Germinal center (tissue), 1 donor: ENCODE data around the gene FNIP2.

ENCODE experiments used
- DNase-seq: peaks from one replicate; pipeline ENCODE4 v3.0.0; 2012; ENCODE audit warnings: mixed read lengths, low spot score

The FNIP2 gene

DNA sequence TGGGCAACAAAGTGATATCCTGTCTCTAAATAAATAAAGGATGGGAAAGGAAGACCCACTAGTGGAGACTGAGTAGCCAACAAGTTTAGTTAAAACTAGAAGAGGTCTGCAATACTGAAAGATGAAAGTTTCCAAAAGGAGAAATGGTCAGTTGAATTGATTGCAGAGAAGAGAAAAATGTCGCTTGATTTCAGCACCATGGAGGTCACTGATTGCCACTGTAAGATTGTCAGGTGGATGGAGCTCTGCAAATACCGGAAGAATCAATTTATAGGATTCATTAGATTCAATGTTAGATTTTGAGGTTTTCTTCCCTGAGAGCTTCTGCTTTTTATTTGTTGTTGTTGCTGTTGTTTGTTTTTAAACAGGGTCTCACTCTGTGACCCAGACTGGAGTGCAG, 5.4 kb upstream of the FNIP2 start:
- no peak for DNase-seq

DNA sequence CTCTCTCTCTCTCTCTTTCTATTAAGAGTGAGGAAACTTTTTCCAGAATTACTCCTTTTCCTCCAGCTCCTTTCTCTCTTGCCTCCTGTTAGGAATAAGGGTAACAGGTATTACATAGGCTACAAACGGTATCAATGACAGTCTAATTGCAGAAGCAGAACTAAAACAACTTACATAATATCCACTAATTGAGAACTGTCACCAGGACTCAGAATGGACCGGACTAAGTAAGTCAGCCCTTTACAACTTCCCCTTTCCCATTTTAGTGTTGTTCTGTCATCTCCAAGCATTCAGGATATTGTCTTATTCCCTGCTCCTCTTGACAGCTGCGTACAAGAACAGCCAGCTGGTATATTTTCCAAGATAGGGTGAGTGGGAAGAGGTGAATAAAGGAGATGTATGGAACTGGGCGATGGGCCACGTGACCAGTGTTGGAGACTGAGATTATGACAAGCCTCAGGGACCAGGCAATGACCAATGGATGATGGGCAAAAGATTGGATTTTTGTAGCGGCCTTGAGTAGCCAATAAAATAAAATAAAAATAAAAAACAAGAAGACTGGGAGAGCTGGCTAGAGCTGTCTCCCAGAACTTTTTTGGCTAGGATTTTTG, 2.3 kb upstream of the FNIP2 start:
- DNase-seq, result no peak

DNA sequence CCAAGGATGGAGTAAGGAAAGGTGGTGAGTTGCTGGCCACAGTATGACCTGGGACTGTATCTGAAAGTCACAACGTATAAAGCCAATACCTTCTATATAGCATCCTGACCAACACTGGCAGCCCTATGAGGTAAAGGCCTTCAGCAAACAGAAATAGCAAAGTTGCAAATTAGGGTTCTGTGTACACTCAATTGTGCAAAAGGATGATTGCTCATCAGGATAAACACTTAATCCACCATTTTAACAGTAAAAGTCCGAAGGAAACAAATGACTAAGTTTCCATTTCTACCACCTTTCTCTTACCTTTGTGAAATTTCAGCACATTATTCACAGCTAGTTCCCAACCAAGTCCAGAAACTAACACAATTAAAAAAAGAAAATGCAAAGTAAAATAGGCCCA, 1.4 kb upstream of the FNIP2 start:
- DNase-seq, result no peak

DNA sequence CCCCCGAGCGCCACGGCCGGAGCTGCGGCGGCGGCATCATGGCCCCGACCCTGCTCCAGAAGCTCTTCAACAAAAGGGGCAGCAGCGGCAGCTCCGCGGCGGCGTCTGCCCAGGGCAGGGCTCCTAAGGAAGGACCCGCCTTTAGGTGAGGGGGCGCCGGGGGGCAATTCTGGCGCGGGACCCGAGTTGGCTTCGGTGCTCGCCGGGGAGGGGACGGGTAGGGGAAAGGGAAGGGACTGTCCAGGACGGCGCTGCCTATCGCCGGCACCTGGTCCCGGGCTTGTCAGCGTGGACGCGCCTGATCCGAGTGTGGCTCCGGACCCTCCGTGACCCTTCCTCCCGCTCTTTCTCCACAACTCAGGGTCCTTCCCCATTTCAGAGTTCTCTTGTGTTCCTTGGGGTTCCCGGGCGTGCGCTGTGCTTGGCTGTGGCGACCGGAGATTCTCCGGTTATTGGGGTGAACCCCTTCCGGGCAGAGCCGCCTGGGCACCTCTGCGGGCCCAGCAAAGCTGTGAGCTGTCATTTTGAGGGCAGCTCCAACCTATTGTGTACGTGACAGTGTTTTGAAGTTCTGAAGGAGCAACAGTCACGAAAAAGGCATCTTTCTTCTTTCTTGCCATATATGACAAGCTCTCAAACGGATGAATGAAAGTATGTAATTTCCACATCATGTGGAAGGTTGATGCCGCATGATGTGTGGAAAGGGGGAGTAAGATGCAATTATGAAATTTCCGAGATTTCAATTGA, 522 bp downstream of the FNIP2 start:
- DNase-seq, result peak; percentile 5

DNA sequence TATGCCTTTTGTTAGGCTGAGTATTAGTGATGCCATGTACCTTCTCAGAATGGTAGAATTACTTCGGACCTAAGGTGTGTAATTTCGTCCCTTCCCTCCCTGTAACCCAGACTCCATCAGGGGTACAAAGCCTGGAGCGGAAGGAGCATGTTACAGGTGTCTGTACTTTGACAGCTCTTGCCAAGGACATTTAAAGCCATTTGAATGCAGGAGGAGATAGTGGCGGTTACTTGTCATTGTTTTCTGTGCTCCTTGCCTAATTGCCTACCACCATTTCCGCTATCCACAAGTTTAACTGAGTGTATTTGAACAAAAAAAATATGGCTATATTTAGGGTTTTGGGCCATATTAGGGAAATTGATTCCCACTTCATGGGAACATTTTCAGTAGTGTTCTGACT, 1.8 kb downstream of the FNIP2 start:
- no peak for DNase-seq

DNA sequence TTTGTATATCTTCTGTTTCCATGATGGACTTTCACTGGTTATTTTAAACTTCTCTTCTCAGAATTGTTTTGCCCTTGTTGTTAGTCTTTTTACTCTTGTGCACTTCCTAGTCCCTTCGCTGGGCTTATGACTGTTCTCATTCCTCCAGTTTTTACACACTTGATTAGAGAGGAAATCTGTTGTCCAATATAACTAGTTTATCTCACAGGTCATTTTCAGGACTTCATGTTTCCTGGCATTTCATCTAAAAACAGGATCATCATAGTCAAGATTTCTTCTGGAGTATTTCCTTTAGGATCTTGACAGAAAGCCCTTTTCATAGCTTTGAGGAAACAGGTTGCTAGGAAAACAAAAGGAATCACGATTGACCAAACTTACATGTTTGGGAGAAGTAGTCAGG, 3.0 kb downstream of the FNIP2 start:
- DNase-seq, result no peak

DNA sequence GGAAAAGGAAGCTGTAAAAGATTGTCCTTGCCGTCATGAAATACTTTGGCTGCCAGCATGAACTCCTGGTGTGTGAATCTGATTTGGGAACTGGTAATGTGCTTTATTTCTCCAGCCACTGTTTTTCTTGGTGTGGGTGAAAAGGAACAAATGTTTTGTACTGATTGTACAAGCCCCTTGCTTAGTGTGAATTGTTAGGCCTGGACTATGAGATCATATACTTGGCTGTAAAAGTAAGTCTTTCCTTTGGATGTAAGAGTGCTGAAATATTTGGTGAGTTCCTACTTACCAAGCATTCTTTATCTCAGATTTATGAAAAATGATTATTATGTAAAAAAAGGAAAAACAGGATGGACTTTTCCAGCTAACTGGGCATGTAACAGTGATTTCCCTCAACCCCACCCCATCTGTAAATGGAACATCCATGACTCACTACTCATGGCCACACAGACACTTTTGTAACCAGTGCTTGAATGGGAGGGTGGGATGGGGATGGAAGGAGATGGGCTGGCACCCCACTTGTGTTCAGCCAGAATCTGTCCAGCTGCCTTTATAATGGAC, 6.3 kb downstream of the FNIP2 start:
- no peak for DNase-seq

DNA sequence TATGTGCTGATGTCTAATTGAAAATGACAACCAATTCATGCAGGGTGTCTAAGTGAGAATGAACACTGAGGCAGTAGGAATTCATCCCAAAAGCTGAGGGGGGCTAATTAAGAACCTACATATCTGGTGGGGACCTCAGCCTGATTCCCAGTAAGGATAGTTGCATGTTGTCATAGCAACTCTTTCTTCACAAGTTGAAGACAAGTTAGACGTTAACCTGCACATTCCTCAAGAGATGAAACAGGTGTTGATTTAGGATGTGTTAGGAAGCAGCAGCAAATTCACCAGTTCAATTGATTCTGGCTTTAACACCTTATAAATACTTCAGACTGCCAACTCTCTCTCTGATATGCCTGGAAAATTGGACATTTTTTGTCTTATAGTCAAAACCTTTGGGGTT, 7.3 kb downstream of the FNIP2 start:
- no peak for DNase-seq

DNA sequence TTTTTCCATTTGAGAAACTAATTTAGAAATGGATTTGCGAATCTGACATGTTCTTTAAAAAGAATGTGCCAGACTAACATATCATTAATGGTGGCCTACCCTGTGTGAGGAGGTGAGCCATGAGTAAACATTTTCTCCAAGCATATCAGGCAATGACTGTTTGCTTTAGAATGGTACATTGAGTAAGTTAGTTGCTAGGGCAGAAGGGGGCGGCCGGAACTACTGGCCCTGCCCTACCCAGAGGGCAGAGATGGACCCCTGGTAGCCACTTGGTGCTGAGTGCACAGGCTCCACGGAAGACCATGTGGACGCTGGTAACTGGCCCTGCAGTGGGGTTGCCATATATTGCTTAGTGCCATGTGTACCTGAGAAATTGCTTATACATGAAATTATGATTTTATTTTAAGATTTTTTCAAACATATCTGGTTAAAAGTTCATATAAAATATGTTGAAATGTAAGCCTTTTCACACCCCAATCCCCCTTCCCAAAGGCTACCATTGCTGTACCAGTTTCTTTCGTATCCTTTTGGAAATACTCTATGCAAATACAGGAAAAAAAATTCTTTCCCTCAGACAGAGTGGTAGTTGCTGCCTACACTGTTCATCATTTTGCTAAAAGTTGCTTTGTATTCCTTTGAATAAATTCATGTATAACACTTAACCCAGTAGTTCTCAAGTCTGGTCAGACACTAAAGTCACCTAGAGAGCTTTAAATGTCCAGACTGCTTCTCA, 8.8 kb downstream of the FNIP2 start:
- DNase-seq, result no peak

DNA sequence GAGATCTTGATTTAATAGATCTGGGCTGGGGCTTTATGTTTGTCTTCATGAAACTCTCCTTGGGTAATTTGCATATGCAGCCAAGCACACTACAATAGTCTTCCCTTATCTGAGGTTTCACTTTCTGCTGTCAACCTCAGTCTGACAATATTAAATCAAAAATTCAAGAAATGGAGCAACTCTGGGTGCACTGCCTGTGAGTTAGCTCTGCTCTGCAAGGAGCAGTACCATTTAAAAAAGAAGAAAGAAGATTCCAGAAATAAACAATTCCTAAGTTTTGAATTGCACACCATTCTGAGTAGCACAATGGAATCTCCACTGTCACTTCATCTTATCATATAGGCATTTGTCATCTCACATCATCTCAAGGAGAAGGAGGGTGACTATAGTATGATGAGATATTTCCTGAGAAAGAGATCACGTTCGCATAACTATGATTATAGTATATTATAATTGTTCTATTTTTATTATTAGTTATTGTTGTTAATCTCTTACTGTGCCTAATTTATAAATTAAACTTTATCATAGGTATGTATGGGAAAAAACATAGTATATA, 9.4 kb downstream of the FNIP2 start:
- peak; percentile 50 for DNase-seq

DNA sequence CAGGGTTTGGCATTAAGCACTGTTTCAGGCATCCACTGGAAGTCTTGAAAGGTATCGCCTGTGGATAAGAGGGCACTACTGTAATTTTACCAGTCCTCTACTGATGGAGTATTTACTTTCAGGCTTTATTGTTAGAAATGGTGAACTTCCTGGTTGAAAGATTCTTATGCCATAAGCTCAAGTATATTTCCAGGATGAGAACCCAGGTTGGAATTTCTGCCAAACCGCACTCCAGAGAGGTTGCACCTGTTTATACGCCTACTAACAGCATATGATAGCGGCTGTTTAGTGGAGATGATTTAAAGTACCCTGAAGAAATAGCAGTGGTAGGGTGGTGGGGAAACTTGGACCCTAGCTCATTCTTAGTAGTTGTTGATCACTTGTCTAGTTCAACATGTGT, 9.9 kb downstream of the FNIP2 start:
- DNase-seq, result no peak

DNA sequence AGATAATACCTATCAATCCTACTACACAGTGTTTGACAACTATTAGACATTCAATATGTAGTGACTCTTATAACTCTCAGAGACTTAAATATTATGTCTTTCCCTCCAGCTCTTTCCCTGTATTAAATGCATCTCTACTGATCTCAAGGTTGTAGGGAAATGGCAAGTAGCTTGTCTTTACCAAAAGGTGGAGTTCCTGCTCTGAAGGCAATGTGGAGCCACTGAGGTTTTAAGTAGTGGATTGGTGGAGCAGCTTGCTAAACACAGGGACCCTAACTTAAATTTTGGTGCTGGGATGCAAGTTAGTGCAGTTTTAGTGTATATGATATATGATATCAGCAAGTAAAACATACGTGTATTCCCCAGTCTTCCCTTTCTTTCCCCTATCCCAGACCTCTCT, 13.1 kb downstream of the FNIP2 start:
- DNase-seq, result no peak

DNA sequence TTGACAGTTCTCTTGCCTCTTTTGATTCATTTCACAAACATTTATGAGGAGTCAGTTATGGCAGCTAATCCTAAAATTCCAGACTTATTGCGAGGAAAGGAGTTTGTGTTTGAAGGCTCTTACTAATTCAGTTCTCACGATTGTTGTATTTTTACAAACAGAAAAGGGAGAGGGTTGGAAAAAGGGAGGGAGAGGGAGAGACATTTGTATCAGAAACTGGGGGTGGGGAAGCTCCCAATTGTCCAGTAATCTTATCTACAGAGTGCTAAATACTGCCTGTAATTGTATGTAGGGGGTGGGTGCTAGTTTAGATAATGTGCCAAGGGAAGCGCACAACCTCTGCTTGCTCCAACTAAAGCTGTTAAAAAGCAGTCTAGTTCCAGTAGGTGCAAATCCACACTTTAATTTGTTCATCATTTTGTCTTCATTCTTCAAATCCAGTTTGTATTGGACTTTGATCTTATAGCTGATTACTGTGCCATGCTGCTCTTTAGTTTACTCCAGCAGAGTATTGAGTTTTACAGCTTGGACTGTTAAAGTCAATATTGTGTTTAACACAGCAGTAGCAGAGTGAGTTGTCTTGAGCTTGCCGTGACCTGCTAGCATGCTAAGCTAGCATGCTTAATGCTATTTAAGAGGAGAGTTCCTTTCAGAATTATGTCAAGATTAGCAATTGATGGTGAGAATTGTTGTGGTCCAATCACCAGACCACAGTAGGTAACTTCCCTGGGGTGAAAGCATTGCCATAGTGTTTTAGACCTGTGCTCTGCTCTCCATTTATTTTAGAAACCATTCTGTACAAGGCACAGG, 13.9 kb downstream of the FNIP2 start:
- no peak for DNase-seq

DNA sequence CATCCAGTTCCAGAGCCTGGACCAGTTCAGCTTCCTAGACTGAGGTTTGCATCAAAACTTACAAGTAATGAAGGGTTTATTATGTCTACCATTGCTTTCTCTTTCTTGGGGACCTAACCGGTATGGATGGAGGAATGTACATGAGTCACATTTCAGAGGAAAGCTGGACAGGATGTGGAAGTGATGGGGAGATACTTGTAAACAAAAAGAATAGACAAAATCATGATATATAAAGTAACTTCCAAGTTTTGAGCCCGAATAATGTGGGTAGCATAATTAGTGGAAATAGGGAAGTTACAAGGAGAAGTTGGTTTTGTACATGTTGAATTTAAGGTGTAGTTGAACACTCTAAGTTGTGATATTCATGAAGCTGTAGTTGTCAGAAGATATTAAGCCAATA, 15.0 kb downstream of the FNIP2 start:
- DNase-seq, result no peak

DNA sequence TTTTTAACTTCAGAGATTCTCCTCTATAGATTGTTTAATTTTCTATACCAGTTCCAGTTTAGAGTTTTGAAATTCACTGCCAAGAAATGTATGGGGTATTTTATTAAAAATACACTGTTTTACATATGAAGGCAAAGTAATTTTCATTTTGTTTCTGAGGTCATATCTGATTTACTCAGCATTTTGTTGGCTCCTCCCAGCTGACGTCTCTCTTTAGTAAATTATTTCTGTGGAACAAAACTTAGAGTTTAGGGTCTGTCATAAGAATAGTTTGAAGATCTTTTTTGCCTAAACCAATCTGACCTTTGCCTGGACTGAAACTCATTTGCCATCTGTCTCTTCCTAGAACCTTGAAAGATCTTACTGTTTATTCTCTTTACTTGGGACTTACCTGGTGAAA, 16.9 kb downstream of the FNIP2 start:
- DNase-seq, result no peak

DNA sequence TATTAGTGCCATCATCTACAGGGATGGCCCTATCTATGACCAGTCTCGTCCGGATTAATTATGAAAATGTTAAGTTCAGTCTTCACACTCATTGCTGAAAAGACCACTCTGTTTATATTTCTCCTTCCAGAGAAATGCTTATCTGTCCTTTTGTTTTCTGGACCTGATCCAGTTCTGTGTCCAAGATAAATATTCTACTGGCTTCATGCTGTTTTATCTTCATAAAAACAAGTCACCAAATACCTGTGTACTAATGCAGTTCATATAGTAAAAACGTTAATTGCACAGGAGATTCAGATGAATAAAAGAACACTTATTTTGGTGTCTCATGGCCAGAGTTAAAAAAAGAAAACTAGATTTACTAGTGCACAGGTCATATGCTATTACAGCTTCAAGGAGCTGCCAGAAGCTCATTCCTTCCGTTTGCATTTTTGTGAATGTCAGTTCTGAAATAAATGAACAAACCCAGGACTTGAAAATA, 17.3 kb downstream of the FNIP2 start:
- no peak for DNase-seq

DNA sequence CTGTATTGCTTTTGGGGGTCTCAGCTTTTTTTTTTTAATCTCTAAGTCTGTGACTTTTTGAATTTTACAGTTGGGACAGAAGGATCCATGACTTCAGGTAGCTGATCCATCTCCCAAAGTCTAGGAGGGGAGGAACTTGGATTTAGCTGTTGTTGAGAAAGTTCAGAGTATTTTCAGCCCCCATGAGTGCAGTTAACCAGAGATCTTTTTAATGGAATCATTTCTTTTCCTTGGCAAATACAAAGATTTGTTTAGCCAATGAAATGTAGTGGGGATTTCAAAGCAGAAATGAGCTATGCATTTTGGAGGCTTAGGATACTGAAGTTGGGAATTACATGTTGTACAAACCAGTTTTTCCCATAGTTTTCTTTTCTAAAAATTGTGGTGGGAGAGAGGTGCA, 18.1 kb downstream of the FNIP2 start:
- DNase-seq, result no peak

DNA sequence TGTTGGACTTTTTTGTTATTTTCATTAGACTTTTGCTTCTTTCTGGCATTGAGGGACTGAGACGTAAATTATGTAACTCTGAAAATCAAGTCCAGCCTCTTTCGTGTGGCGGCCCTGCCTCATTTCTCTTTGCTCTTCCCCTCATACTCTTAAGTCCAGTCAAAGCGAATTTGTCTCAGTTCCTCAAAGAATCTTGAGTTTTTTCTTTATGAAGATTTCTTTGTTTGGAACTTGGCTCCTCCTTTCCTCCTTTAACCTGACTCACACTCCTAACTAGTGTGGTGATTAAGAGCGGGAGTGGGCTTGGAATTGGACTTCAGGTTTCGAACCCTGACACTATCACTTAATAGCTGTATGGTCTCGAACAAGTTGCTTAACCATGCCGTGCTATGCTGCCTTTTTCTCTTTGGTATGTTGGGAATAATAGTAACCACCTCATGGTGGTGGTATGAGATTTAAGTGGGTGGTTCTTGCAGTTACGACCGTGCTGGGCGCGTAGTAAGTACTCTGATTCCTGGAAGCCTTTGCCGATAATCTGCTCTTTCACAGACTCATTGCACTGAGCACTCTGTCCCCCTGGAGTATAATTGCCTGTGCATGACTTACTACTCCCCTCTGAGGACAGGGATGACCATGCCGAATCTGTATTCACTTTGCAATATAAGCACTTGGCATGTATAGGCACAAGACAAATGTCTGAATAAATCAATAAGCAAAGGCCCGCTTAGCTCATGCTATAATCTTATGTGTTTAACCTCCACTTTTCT, 19.1 kb downstream of the FNIP2 start:
- no peak for DNase-seq

DNA sequence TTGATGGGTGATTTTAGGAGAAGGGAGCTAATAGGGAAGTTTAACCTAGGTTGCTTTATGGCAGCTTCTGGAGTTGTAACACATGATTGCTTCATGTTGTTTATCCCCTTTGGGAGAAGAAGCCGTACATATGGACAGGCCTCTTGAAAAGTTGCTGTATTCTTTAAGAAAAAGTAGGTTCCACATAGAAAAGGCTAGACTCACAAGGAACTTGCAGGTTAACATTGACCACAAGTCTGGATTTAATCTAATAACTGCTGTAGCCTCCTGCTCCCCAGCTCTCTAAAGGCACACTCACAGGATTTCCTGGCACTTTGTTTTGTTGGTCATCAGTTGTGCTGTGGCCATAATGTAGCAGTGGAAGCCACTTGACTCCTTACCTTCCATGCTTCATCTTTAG, 19.7 kb downstream of the FNIP2 start:
- no peak for DNase-seq

DNA sequence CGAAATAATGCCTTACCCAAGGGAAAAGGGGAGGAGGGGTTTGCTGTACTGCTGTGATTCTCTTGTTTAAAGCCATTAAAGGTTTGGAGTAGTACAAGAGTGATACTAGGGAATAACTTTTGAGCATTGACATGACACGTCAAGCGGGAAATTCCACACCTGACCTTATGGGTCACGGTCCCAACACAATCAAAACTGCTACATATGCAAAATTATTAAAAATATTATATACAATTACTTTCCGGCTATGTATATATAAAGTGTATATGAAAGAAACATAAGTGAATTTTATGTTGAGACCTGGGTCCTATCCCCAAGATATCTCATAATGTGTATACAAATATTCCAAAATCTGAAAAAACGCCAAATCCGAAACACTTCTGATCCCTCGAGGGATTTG, 21.0 kb downstream of the FNIP2 start:
- no peak for DNase-seq

DNA sequence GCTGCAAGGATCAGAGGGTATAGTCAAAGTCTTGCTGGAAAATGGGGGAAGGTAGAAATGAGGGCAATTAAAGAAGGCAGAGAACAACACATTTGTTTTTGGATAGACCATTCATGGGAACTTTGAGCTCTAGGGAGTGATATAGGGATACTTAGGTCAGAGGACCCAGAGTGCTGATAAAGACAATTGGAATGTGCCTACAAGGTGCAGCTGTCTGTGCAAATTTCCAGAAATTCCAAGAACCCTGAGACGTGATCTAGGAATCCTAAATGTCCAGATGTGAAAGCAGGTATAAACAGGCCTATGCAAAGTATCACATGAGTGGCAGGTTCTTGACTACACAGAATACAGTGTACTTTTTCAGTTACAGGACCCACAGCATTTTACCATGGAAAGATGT, 24.2 kb downstream of the FNIP2 start:
- no peak for DNase-seq
